ENCODE measurements around the gene UPF3A. TPM values are rescaled to one million over a fixed set of nuclear protein-coding genes. Genes with fewer than 3 reads are reported as not detected.

The UPF3A gene
- total and polyA plus RNA-seq, 4 experiments from 2014 or later = 11.2 to 91.2 (median 60.2) TPM

DNA sequence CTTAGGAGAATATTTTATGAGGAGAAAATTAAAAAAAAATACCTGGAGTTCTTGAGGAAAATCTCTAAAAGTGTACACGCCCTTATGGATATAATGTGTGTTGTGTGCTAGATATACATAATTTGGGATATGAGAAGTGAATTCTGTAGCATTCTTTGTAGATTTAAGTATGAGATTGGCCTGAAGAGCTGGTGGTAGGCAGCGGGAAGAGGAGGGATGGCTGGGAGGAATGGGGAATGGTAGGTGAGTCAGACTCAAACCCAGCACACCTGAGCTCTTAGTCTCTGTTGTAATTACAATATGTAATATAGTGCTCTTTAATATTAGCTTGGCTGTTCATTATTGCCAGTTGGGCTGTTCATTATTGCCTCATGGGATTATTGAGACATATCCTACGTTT is 39.9 kb downstream of the UPF3A start:
- Histone ChIP-seq H3K4me1 (ENCODE audit: insufficient read depth, low read length) (peaks cover 35% of the 10 kb centered on the region), H3K27ac (ENCODE audit: low read depth, low read length) (no peak overlapping the region), H3K27me3 (ENCODE audit: insufficient read depth, low read length) (no peaks in the 10 kb centered on the region), H3K36me3 (ENCODE audit: insufficient read depth, low read length) (peaks cover 47% of the 10 kb centered on the region), H3K9me3 (ENCODE audit: control insufficient read depth in 1 of 2, low read length in 2 of 2) (no peaks in the 10 kb centered on the region), H3K4me3 (ENCODE audit: low read length in 2 of 2) (no peak overlapping the region)
- Mint-ChIP-seq H3K9me3 (no peaks in the 10 kb centered on the region), H3K4me3 (no peak overlapping the region), H3K36me3 (peaks cover 34 to 55% of the 10 kb centered on the region in 2 donors), H3K27me3 (no peaks in the 10 kb centered on the region), H3K27ac (peak overlapping the region in 1 of 7 donors; percentile 43), H3K4me1 (peaks cover 30 to 52% (median 33%) of the 10 kb centered on the region in 4 donors)
- POLR2A ChIA-PET (ENCODE audit: partially characterized antibody) = interaction anchor here (0.9 kb wide), 1 partner anchor 40 kb away, joined by 3 read pairs; the partner anchor contains the start of gene UPF3A
- CTCF ChIA-PET (ENCODE audit: partially characterized antibody) = no interaction called here
- no peak for DNase-seq
- intact Hi-C loops (cut with micrococcal nuclease) = no loop called here

- ChIA-PET POLR2A (ENCODE audit: partially characterized antibody) (interaction anchor here (0.6 kb wide), 1 partner anchor 43 kb away, joined by 3 read pairs; no protein-coding TSS in a partner anchor), CTCF (ENCODE audit: partially characterized antibody) (no interaction called here)
- H3K27me3 Mint-ChIP-seq = no peaks in the 10 kb centered on the region
These were observed 41.9 kb downstream of the UPF3A start for GRCh38 chr13:114323349-114323748.

GRCh38 chr13:114324334-114324733 is 42.9 kb downstream of the UPF3A start:
- Histone ChIP-seq H3K27ac (ENCODE audit: low read depth, low read length) (no peak overlapping the region), H3K9me3 (ENCODE audit: control insufficient read depth in 1 of 2, low read length in 2 of 2) (no peaks in the 10 kb centered on the region), H3K27me3 (ENCODE audit: insufficient read depth, low read length) (no peaks in the 10 kb centered on the region), H3K36me3 (ENCODE audit: insufficient read depth, low read length) (peaks cover 47% of the 10 kb centered on the region), H3K4me1 (ENCODE audit: insufficient read depth, low read length) (peaks cover 4% of the 10 kb centered on the region), H3K4me3 (ENCODE audit: low read length in 2 of 2) (no peak overlapping the region)
- no peaks in the 10 kb centered on the region for H3K27me3 Mint-ChIP-seq
- CTCF ChIA-PET (ENCODE audit: partially characterized antibody) = no interaction called here
- no peak overlapping the region for H3K4me3 Mint-ChIP-seq
- H3K27ac Mint-ChIP-seq = peak overlapping the region in 2 of 7 donors; percentile 32 to 62
- intact Hi-C loops (cut with micrococcal nuclease) = no loop called here
- no peaks in the 10 kb centered on the region for H3K9me3 Mint-ChIP-seq
- no peak for DNase-seq
- H3K4me1 Mint-ChIP-seq = peaks cover 13 to 35% (median 24%) of the 10 kb centered on the region in 4 donors
- POLR2A ChIA-PET (ENCODE audit: partially characterized antibody) = no interaction called here
- H3K36me3 Mint-ChIP-seq = peaks cover 37 to 68% of the 10 kb centered on the region in 2 donors

More at GRCh38 chr13:114323349-114323748, 41.9 kb downstream of the UPF3A start:
- peaks cover 23 to 45% (median 31%) of the 10 kb centered on the region in 4 donors for H3K4me1 Mint-ChIP-seq
- H3K36me3 Mint-ChIP-seq = peaks cover 37 to 66% of the 10 kb centered on the region in 2 donors
- H3K27me3 ChIP-seq (ENCODE audit: insufficient read depth, low read length) = no peaks in the 10 kb centered on the region
- no peak overlapping the region for H3K27ac ChIP-seq (ENCODE audit: low read depth, low read length)
- no peaks in the 10 kb centered on the region for H3K9me3 ChIP-seq (ENCODE audit: control insufficient read depth in 1 of 2, low read length in 2 of 2)
- DNase-seq = no peak
- H3K36me3 ChIP-seq (ENCODE audit: insufficient read depth, low read length) = peaks cover 47% of the 10 kb centered on the region
- H3K9me3 Mint-ChIP-seq = no peaks in the 10 kb centered on the region
- no peak overlapping the region for H3K4me3 ChIP-seq (ENCODE audit: low read length in 2 of 2)
- intact Hi-C loops (cut with micrococcal nuclease) = no loop called here
- H3K4me3 Mint-ChIP-seq = no peak overlapping the region
- H3K27ac Mint-ChIP-seq = no peak overlapping the region
- peaks cover 14% of the 10 kb centered on the region for H3K4me1 ChIP-seq (ENCODE audit: insufficient read depth, low read length)

- Mint-ChIP-seq H3K4me1 (peaks cover 4 to 23% (median 14%) of the 10 kb centered on the region in 4 donors), H3K4me3 (no peak overlapping the region), H3K27ac (peak overlapping the region in 2 of 7 donors; percentile 8 to 38), H3K27me3 (no peaks in the 10 kb centered on the region), H3K9me3 (no peaks in the 10 kb centered on the region), H3K36me3 (peaks cover 37 to 57% of the 10 kb centered on the region in 2 donors)
- POLR2A ChIA-PET (ENCODE audit: partially characterized antibody) = no interaction called here
- Histone ChIP-seq H3K27ac (ENCODE audit: low read depth, low read length) (no peak overlapping the region), H3K4me3 (ENCODE audit: low read length in 2 of 2) (no peak overlapping the region), H3K4me1 (ENCODE audit: insufficient read depth, low read length) (no peaks in the 10 kb centered on the region), H3K36me3 (ENCODE audit: insufficient read depth, low read length) (peaks cover 42% of the 10 kb centered on the region), H3K9me3 (ENCODE audit: control insufficient read depth in 1 of 2, low read length in 2 of 2) (no peaks in the 10 kb centered on the region), H3K27me3 (ENCODE audit: insufficient read depth, low read length) (no peaks in the 10 kb centered on the region)
- intact Hi-C loops (cut with micrococcal nuclease) = no loop called here
- DNase-seq = no peak
- CTCF ChIA-PET (ENCODE audit: partially characterized antibody) = interaction anchor here (1.0 to 1.7 kb wide), 2 partner anchors 12 to 18 kb away, joined by 3 to 5 read pairs; no protein-coding TSS in a partner anchor
These were observed 44.3 kb downstream of the UPF3A start for GRCh38 chr13:114325729-114326128.

GRCh38 chr13:114328034-114328433 is 46.6 kb downstream of the UPF3A start:
- peak overlapping the region in 4 of 7 donors; percentile 23 to 71 (median 32) for H3K27ac Mint-ChIP-seq
- H3K4me3 ChIP-seq (ENCODE audit: low read length in 2 of 2) = no peak overlapping the region
- no peaks in the 10 kb centered on the region for H3K27me3 ChIP-seq (ENCODE audit: insufficient read depth, low read length)
- intact Hi-C loops (cut with micrococcal nuclease) = no loop called here
- no peaks in the 10 kb centered on the region for H3K9me3 ChIP-seq (ENCODE audit: control insufficient read depth in 1 of 2, low read length in 2 of 2)
- POLR2A ChIA-PET (ENCODE audit: partially characterized antibody) = interaction anchor here (0.9 kb wide), 1 partner anchor 14 kb away, joined by 3 read pairs; the partner anchor contains the start of gene CHAMP1
- H3K36me3 Mint-ChIP-seq = peaks cover 26 to 43% of the 10 kb centered on the region in 2 donors
- no peak overlapping the region for H3K27ac ChIP-seq (ENCODE audit: low read depth, low read length)
- H3K27me3 Mint-ChIP-seq = no peaks in the 10 kb centered on the region
- no peaks in the 10 kb centered on the region for H3K9me3 Mint-ChIP-seq
- H3K4me1 Mint-ChIP-seq = peaks cover 6 to 25% (median 12%) of the 10 kb centered on the region in 4 donors
- peaks cover 25% of the 10 kb centered on the region for H3K36me3 ChIP-seq (ENCODE audit: insufficient read depth, low read length)
- H3K4me1 ChIP-seq (ENCODE audit: insufficient read depth, low read length) = no peaks in the 10 kb centered on the region
- no peak for DNase-seq
- CTCF ChIA-PET (ENCODE audit: partially characterized antibody) = no interaction called here
- no peak overlapping the region for H3K4me3 Mint-ChIP-seq

DNA sequence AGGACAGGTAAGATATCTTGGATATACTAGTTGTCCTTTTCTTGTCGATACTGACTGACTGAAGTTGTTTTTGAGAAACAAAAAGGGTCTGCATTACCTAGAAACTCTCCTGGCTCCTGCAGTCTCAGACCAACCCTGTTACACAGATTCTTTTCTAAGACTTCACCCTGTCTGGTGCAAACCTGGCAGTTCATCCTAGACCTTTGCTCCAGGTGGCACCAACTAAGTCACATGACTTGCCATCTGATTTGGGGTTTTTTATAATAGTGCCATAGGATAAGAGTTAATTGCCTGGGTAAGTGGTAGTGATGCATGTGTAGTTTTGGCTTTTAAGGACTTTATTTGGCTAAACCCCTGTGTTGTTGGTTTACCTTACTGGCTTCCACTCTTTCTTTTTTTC is 47.2 kb downstream of the UPF3A start:
- H3K36me3 Mint-ChIP-seq = peaks cover 25 to 41% of the 10 kb centered on the region in 2 donors
- CTCF ChIA-PET (ENCODE audit: partially characterized antibody) = no interaction called here
- H3K27ac Mint-ChIP-seq = peak overlapping the region in 2 of 7 donors; percentile 42 to 70

DNA sequence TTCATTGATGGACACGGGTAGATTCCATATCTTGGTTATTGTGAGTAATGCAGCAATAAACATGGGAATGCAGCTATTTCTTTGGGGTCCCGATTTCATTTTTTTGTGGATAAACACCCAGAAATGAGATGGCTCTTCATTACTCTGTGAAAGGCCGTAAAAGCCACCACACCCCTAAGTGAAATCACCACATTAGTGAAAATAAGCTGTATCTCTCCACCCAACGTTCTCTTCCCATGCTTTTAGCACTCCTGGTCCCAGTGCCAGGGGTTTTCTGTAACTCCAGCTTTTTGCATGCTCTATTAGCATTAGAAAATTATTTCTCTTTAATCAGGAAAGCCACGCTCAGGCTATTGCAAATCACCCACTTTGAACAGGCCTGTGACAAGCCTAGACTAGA is 48.7 kb downstream of the UPF3A start:
- H3K4me1 ChIP-seq (ENCODE audit: insufficient read depth, low read length) = peaks cover 15% of the 10 kb centered on the region
- H3K4me1 Mint-ChIP-seq = peaks cover 21 to 38% (median 24%) of the 10 kb centered on the region in 4 donors
- POLR2A ChIA-PET (ENCODE audit: partially characterized antibody) = no interaction called here
- no peak overlapping the region for H3K27ac Mint-ChIP-seq
- CTCF ChIA-PET (ENCODE audit: partially characterized antibody) = no interaction called here
- intact Hi-C loops (cut with micrococcal nuclease) = no loop called here
- no peak overlapping the region for H3K27ac ChIP-seq (ENCODE audit: low read depth, low read length)
- no peaks in the 10 kb centered on the region for H3K9me3 ChIP-seq (ENCODE audit: control insufficient read depth in 1 of 2, low read length in 2 of 2)
- DNase-seq = no peak
- H3K27me3 Mint-ChIP-seq = no peaks in the 10 kb centered on the region
- H3K36me3 Mint-ChIP-seq = peaks cover 13 to 27% of the 10 kb centered on the region in 2 donors
- peaks cover 5% of the 10 kb centered on the region for H3K36me3 ChIP-seq (ENCODE audit: insufficient read depth, low read length)
- no peak overlapping the region for H3K4me3 Mint-ChIP-seq
- H3K27me3 ChIP-seq (ENCODE audit: insufficient read depth, low read length) = no peaks in the 10 kb centered on the region
- no peaks in the 10 kb centered on the region for H3K9me3 Mint-ChIP-seq
- H3K4me3 ChIP-seq (ENCODE audit: low read length in 2 of 2) = no peak overlapping the region

More for the DNA sequence above, 47.2 kb downstream of the UPF3A start:
- no peak overlapping the region for H3K4me3 ChIP-seq (ENCODE audit: low read length in 2 of 2)
- H3K9me3 Mint-ChIP-seq = no peaks in the 10 kb centered on the region
- POLR2A ChIA-PET (ENCODE audit: partially characterized antibody) = no interaction called here
- H3K27ac ChIP-seq (ENCODE audit: low read depth, low read length) = no peak overlapping the region
- no peak overlapping the region for H3K4me3 Mint-ChIP-seq
- no peaks in the 10 kb centered on the region for H3K27me3 Mint-ChIP-seq
- no peaks in the 10 kb centered on the region for H3K9me3 ChIP-seq (ENCODE audit: control insufficient read depth in 1 of 2, low read length in 2 of 2)
- H3K36me3 ChIP-seq (ENCODE audit: insufficient read depth, low read length) = peaks cover 20% of the 10 kb centered on the region
- intact Hi-C loops (cut with micrococcal nuclease) = no loop called here
- DNase-seq = no peak
- H3K27me3 ChIP-seq (ENCODE audit: insufficient read depth, low read length) = no peaks in the 10 kb centered on the region
- H3K4me1 ChIP-seq (ENCODE audit: insufficient read depth, low read length) = peaks cover under 1% of the 10 kb centered on the region
- peaks cover 11 to 27% (median 14%) of the 10 kb centered on the region in 4 donors for H3K4me1 Mint-ChIP-seq
